ENCODE measurements around the gene PRDM10. TPM values are rescaled to one million over a fixed set of nuclear protein-coding genes. Genes with fewer than 3 reads are reported as not detected.
A peak's percentile ranks its signal among the peaks of the same experiment; 100 is the strongest.
"Not testable (repeated sequence)": the region's sequence is repeated elsewhere in the genome, so short reads cannot be mapped to it uniquely, and the experiment has no call there.

Gene PRDM10
- total and polyA plus RNA-seq, 3 experiments from 2014 or later: 2.8 to 17.7 (median 16.0) TPM

GRCh38 chr11:129881570-129882170 lies 121.0 kb downstream of the PRDM10 start:
- no peaks in the 10 kb centered on the region for H3K4me1 ChIP-seq (ENCODE audit: insufficient read depth, low read length)
- DNase-seq: peak in 1 of 5 donors; percentile 37
- H3K27ac ChIP-seq (ENCODE audit: low read depth, low read length): no peak overlapping the region
- Mint-ChIP-seq H3K36me3 (peaks cover 19 to 98% (median 42%) of the 10 kb centered on the region in 3 donors), H3K4me3 (no peak overlapping the region), H3K9me3 (no peaks in the 10 kb centered on the region), H3K4me1 (peaks cover 0 to 5% (median 2%) of the 10 kb centered on the region in 3 donors), H3K27me3 (no peaks in the 10 kb centered on the region), H3K27ac (peak overlapping the region in 1 of 8 donors; percentile 88)
- no peaks in the 10 kb centered on the region for H3K9me3 ChIP-seq (ENCODE audit: low read length)
- H3K4me3 ChIP-seq (ENCODE audit: low read length): no peak overlapping the region
- CTCF ChIA-PET: interaction anchor here (0.8 to 1.8 kb wide), 4 partner anchors 13 to 250 kb away, joined by 3 to 19 read pairs (median 4); no protein-coding TSS in a partner anchor
- POLR2A ChIA-PET: no interaction called here
- H3K27me3 ChIP-seq (ENCODE audit: insufficient read depth, low read length, poor library complexity, severe bottlenecking): no peaks in the 10 kb centered on the region
- H3K36me3 ChIP-seq (ENCODE audit: insufficient read depth, low read length): peaks cover 72% of the 10 kb centered on the region

GRCh38 chr11:129880311-129880710 lies 122.3 kb downstream of the PRDM10 start:
- Histone ChIP-seq H3K4me1 (ENCODE audit: insufficient read depth, low read length) (no peaks in the 10 kb centered on the region), H3K27me3 (ENCODE audit: insufficient read depth, low read length, poor library complexity, severe bottlenecking) (no peaks in the 10 kb centered on the region), H3K36me3 (ENCODE audit: insufficient read depth, low read length) (peaks cover 72% of the 10 kb centered on the region), H3K4me3 (ENCODE audit: low read length) (no peak overlapping the region), H3K27ac (ENCODE audit: low read depth, low read length) (no peak overlapping the region), H3K9me3 (ENCODE audit: low read length) (no peaks in the 10 kb centered on the region)
- H3K27me3 Mint-ChIP-seq: no peaks in the 10 kb centered on the region
- no peak for DNase-seq
- H3K4me3 Mint-ChIP-seq: no peak overlapping the region
- H3K9me3 Mint-ChIP-seq: no peaks in the 10 kb centered on the region
- ChIA-PET CTCF (no interaction called here), POLR2A (no interaction called here)
- H3K4me1 Mint-ChIP-seq: peaks cover 0 to 5% (median 2%) of the 10 kb centered on the region in 3 donors
- peaks cover 12 to 97% (median 37%) of the 10 kb centered on the region in 3 donors for H3K36me3 Mint-ChIP-seq
- H3K27ac Mint-ChIP-seq: peak overlapping the region in 6 of 8 donors; percentile 1 to 61 (median 46)

GRCh38 chr11:129871914-129872313 lies 130.7 kb downstream of the PRDM10 start:
- Mint-ChIP-seq H3K4me3 (no peak overlapping the region), H3K27me3 (no peaks in the 10 kb centered on the region), H3K9me3 (no peaks in the 10 kb centered on the region), H3K4me1 (peaks cover under 1 to 5% (median 1%) of the 10 kb centered on the region in 3 donors), H3K27ac (peak overlapping the region in 3 of 8 donors; percentile 0 to 46 (median 6)), H3K36me3 (peaks cover 26 to 96% (median 55%) of the 10 kb centered on the region in 3 donors)
- no peak overlapping the region for H3K4me3 ChIP-seq (ENCODE audit: low read length)
- H3K9me3 ChIP-seq (ENCODE audit: low read length): no peaks in the 10 kb centered on the region
- ChIA-PET CTCF (interaction anchor here (1.4 kb wide), 1 partner anchor 9 kb away, joined by 3 read pairs; no protein-coding TSS in a partner anchor), POLR2A (no interaction called here)
- H3K36me3 ChIP-seq (ENCODE audit: insufficient read depth, low read length): peaks cover 75% of the 10 kb centered on the region
- H3K27ac ChIP-seq (ENCODE audit: low read depth, low read length): no peak overlapping the region
- no peak for DNase-seq
- H3K27me3 ChIP-seq (ENCODE audit: insufficient read depth, low read length, poor library complexity, severe bottlenecking): no peaks in the 10 kb centered on the region
- no peaks in the 10 kb centered on the region for H3K4me1 ChIP-seq (ENCODE audit: insufficient read depth, low read length)

GRCh38 chr11:129868626-129869025 lies 134.0 kb downstream of the PRDM10 start:
- H3K9me3 ChIP-seq (ENCODE audit: low read length); H3K4me1 ChIP-seq (ENCODE audit: insufficient read depth, low read length); DNase-seq; H3K9me3 Mint-ChIP-seq; CTCF ChIA-PET; H3K4me3 ChIP-seq (ENCODE audit: low read length); POLR2A ChIA-PET; H3K27ac ChIP-seq (ENCODE audit: low read depth, low read length); H3K27me3 ChIP-seq (ENCODE audit: insufficient read depth, low read length, poor library complexity, severe bottlenecking); H3K4me3 Mint-ChIP-seq; H3K27me3 Mint-ChIP-seq; H3K27ac Mint-ChIP-seq: not testable (repeated sequence)
- peaks cover 9 to 16% (median 9%) of the 10 kb centered on the region in 3 donors for H3K4me1 Mint-ChIP-seq
- peaks cover 74% of the 10 kb centered on the region for H3K36me3 ChIP-seq (ENCODE audit: insufficient read depth, low read length)
- peaks cover 21 to 98% (median 53%) of the 10 kb centered on the region in 3 donors for H3K36me3 Mint-ChIP-seq

- no peak overlapping the region for H3K4me3 ChIP-seq (ENCODE audit: low read length)
- POLR2A ChIA-PET: interaction anchor here (0.6 kb wide), 1 partner anchor 1786 kb away, joined by 3 read pairs; no protein-coding TSS in a partner anchor
- CTCF ChIA-PET: no interaction called here
- Mint-ChIP-seq H3K36me3 (peaks cover 16 to 93% (median 41%) of the 10 kb centered on the region in 3 donors), H3K4me3 (no peak overlapping the region), H3K27me3 (no peaks in the 10 kb centered on the region), H3K9me3 (no peaks in the 10 kb centered on the region), H3K27ac (peak overlapping the region in 5 of 8 donors; percentile 38 to 77 (median 66)), H3K4me1 (peaks cover 14 to 28% (median 22%) of the 10 kb centered on the region in 3 donors)
- peaks cover 12% of the 10 kb centered on the region for H3K4me1 ChIP-seq (ENCODE audit: insufficient read depth, low read length)
- H3K9me3 ChIP-seq (ENCODE audit: low read length): no peaks in the 10 kb centered on the region
- peaks cover 59% of the 10 kb centered on the region for H3K36me3 ChIP-seq (ENCODE audit: insufficient read depth, low read length)
- no peaks in the 10 kb centered on the region for H3K27me3 ChIP-seq (ENCODE audit: insufficient read depth, low read length, poor library complexity, severe bottlenecking)
- no peak for DNase-seq
- H3K27ac ChIP-seq (ENCODE audit: low read depth, low read length): no peak overlapping the region
Observed at GRCh38 chr11:129866311-129866710, 136.3 kb downstream of the PRDM10 start.

GRCh38 chr11:129865701-129866100 lies 136.9 kb downstream of the PRDM10 start:
- DNase-seq: peak in 1 of 5 donors; percentile 29
- POLR2A ChIA-PET: no interaction called here

GRCh38 chr11:129864811-129865210 lies 137.8 kb downstream of the PRDM10 start:
- Mint-ChIP-seq H3K9me3 (no peaks in the 10 kb centered on the region), H3K36me3 (peaks cover 15 to 91% (median 35%) of the 10 kb centered on the region in 3 donors), H3K4me1 (peaks cover 19 to 40% (median 32%) of the 10 kb centered on the region in 3 donors), H3K27me3 (no peaks in the 10 kb centered on the region), H3K4me3 (no peak overlapping the region), H3K27ac (peak overlapping the region in 3 of 8 donors; percentile 51 to 75 (median 57))
- Histone ChIP-seq H3K27ac (ENCODE audit: low read depth, low read length) (no peak overlapping the region), H3K9me3 (ENCODE audit: low read length) (no peaks in the 10 kb centered on the region), H3K4me1 (ENCODE audit: insufficient read depth, low read length) (peaks cover 26% of the 10 kb centered on the region), H3K4me3 (ENCODE audit: low read length) (no peak overlapping the region), H3K27me3 (ENCODE audit: insufficient read depth, low read length, poor library complexity, severe bottlenecking) (no peaks in the 10 kb centered on the region), H3K36me3 (ENCODE audit: insufficient read depth, low read length) (peaks cover 46% of the 10 kb centered on the region)
- no peak for DNase-seq
- ChIA-PET CTCF (interaction anchor here (1.9 kb wide), 1 partner anchor 10 kb away, joined by 4 read pairs; no protein-coding TSS in a partner anchor), POLR2A (no interaction called here)

More at GRCh38 chr11:129865701-129866100, 136.9 kb downstream of the PRDM10 start:
- Histone ChIP-seq H3K27me3 (ENCODE audit: insufficient read depth, low read length, poor library complexity, severe bottlenecking) (no peaks in the 10 kb centered on the region), H3K36me3 (ENCODE audit: insufficient read depth, low read length) (peaks cover 53% of the 10 kb centered on the region), H3K4me1 (ENCODE audit: insufficient read depth, low read length) (peaks cover 18% of the 10 kb centered on the region), H3K27ac (ENCODE audit: low read depth, low read length) (no peak overlapping the region), H3K9me3 (ENCODE audit: low read length) (no peaks in the 10 kb centered on the region), H3K4me3 (ENCODE audit: low read length) (no peak overlapping the region)
- Mint-ChIP-seq H3K4me1 (peaks cover 18 to 34% (median 29%) of the 10 kb centered on the region in 3 donors), H3K4me3 (no peak overlapping the region), H3K27me3 (no peaks in the 10 kb centered on the region), H3K9me3 (no peaks in the 10 kb centered on the region), H3K27ac (peak overlapping the region in 5 of 8 donors; percentile 37 to 77 (median 66)), H3K36me3 (peaks cover 15 to 93% (median 37%) of the 10 kb centered on the region in 3 donors)
- CTCF ChIA-PET: interaction anchor here (1.9 kb wide), 1 partner anchor 9 kb away, joined by 4 read pairs; no protein-coding TSS in a partner anchor

All from CD8-positive, alpha-beta memory T cell (primary cell).